GM12891 (cell line): ENCODE data around the gene PEAK1.

Source experiments
- PAX5 ChIP-seq: IDR thresholded peaks from 2 replicates; pipeline ENCODE4 v1.6.1; 2011; ENCODE audit warnings: low read length, moderate library complexity, mild to moderate bottlenecking; ENCODE audit not compliant: insufficient read depth, severe bottlenecking
- POLR2A ChIP-seq: IDR thresholded peaks from 2 replicates; pipeline ENCODE4 v1.6.1; 2011; ENCODE audit warnings: low read depth, low read length, control low read depth
- POLR2AphosphoS5 ChIP-seq: IDR thresholded peaks from 2 replicates; pipeline ENCODE4 v1.6.1; 2011; ENCODE audit warnings: low read depth, low read length, control low read depth
- POU2F2 ChIP-seq: IDR thresholded peaks from 2 replicates; pipeline ENCODE4 v1.6.1; 2011; ENCODE audit warnings: low read depth, mild to moderate bottlenecking, control low read depth, low read length, moderate library complexity
- SPI1 ChIP-seq: IDR thresholded peaks from 2 replicates; pipeline ENCODE4 v1.6.1; 2011; ENCODE audit warnings: low read depth, low read length, control low read depth
- TAF1 ChIP-seq: IDR thresholded peaks from 2 replicates; pipeline ENCODE4 v1.6.1; 2011; ENCODE audit warnings: low read depth, low read length, control low read depth

DNA sequence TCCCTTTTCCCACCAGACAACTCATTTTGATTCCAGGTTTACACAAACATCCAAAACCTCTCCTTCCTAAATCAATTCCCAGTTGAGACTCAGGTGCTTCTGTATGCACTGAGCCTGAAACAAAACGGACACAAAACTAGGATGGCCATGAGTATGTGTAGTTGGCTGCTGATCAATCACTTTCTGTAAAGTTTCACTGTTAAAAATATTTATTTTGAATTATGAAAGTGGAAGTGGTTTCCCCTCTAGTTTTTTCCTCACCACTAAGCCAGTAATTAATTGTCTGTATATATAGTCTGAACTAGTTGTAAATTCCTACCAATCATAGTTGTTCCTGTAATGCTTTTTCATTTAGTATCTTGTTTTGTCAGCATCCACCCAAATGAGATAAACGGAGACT is 297.3 kb downstream of the PEAK1 start:
- TF ChIP-seq TAF1 (no peak), POLR2AphosphoS5 (no peak), POLR2A (no peak), SPI1 (no peak), POU2F2 (no peak), PAX5 (no peak)
